Measurements from ENCODE around the gene ATP1A2. TPM values are rescaled to one million over a fixed set of nuclear protein-coding genes. Genes with fewer than 3 reads are reported as not detected.

The ATP1A2 gene
- total and polyA plus RNA-seq, 2 donors (not counting 3 experiments of a cell fraction or from before 2014, with no cell fraction given): not detected

DNA sequence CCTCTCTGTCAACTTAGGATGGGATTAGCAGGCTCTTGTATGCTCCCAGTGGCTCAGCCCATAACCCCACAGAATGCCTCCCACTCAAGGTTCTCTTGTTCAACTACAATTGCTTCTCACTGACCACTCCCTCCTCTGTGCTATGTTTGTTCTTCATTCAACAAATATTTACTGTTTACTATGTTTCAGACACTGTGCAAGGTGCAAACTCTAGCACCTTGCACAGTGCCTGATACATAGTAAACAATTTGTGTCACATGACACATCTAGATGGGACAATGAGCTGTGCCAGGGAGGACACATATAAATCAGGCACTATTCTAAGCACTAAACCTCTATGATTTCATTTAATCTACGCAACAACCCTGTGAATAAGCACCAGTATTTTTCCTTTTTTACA is 15.4 kb downstream of the ATP1A2 start:
- no peak overlapping the region for H3K4me2 ChIP-seq (ENCODE audit: insufficient read depth, low read length)
- H3K9ac ChIP-seq (replicated peaks; ENCODE audit: extremely low read depth, insufficient read depth, low read length): no peak overlapping the region
- H3K4me1 ChIP-seq (ENCODE audit: control insufficient read depth, extremely low read depth, insufficient read depth, low read length): no peaks in the 10 kb centered on the region
- no peaks in the 10 kb centered on the region for H3K36me3 ChIP-seq (ENCODE audit: control insufficient read depth in 2 of 2, extremely low read depth in 1 of 2, insufficient read depth in 2 of 2, low read length in 2 of 2)
- FAIRE-seq (no peak), DNase-seq (ENCODE audit: low read depth, low spot score) (no peak)
- no peak overlapping the region for H3K4me3 ChIP-seq (replicated peaks in 1 of 3; ENCODE audit: insufficient read depth in 1 of 3, low read depth in 1 of 3, low read length in 3 of 3)
- H3K27ac ChIP-seq (ENCODE audit: insufficient read depth, low read depth, low read length): no peak overlapping the region
- intact Hi-C loops (cut with micrococcal nuclease) (no loop called here), dilution Hi-C loops (cut with MboI; ENCODE audit: extremely low pct_ligation_motif_present, low sequenced_read_pairs) (no loop called here)
- no TSS peak for BruUV-seq (replicated peaks)
- no peaks in the 10 kb centered on the region for H3K27me3 ChIP-seq (ENCODE audit: control insufficient read depth in 2 of 2, insufficient read depth in 2 of 2, low read length in 2 of 2)
- no peaks in the 10 kb centered on the region for H3K9me3 ChIP-seq (replicated peaks; ENCODE audit: control insufficient read depth, insufficient read depth, low read length)
- no peaks in the 10 kb centered on the region for H4K20me1 ChIP-seq (replicated peaks; ENCODE audit: control insufficient read depth, extremely low read depth, insufficient read depth, low read length)
- H3K9me1 ChIP-seq (replicated peaks; ENCODE audit: control insufficient read depth, extremely low read depth, insufficient read depth, low read length): no peaks in the 10 kb centered on the region
- H2AFZ ChIP-seq (ENCODE audit: low read depth, low read length): no peak overlapping the region
- POLR2A ChIA-PET: no interaction called here
- CTCF ChIA-PET: interaction anchor here (1.0 to 1.1 kb wide), 2 partner anchors 22 to 121 kb away, joined by 3 to 5 read pairs; no protein-coding TSS in a partner anchor
- no peaks in the 10 kb centered on the region for H3K79me2 ChIP-seq (ENCODE audit: control insufficient read depth, insufficient read depth, low read length)
- TF ChIP-seq FOS (IDR thresholded peaks at IDR 0.05; ENCODE audit: borderline replicate concordance, insufficient read depth, low read length): no peak
- no peak for TF ChIP-seq GATA2 (IDR thresholded peaks at IDR 0.05; ENCODE audit: insufficient read depth, insufficient read length, low read depth, low read length)
- TF ChIP-seq, protein P1, sequence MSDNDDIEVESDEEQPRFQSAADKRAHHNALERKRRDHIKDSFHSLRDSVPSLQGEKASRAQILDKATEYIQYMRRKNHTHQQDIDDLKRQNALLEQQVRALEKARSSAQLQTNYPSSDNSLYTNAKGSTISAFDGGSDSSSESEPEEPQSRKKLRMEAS (IDR thresholded peaks at IDR 0.05; ENCODE audit: insufficient read depth, insufficient read length): no peak
- TF ChIP-seq POLR2A (IDR thresholded peaks at IDR 0.05; ENCODE audit: low read depth, low read length): no peak
- TF ChIP-seq, protein P2, sequence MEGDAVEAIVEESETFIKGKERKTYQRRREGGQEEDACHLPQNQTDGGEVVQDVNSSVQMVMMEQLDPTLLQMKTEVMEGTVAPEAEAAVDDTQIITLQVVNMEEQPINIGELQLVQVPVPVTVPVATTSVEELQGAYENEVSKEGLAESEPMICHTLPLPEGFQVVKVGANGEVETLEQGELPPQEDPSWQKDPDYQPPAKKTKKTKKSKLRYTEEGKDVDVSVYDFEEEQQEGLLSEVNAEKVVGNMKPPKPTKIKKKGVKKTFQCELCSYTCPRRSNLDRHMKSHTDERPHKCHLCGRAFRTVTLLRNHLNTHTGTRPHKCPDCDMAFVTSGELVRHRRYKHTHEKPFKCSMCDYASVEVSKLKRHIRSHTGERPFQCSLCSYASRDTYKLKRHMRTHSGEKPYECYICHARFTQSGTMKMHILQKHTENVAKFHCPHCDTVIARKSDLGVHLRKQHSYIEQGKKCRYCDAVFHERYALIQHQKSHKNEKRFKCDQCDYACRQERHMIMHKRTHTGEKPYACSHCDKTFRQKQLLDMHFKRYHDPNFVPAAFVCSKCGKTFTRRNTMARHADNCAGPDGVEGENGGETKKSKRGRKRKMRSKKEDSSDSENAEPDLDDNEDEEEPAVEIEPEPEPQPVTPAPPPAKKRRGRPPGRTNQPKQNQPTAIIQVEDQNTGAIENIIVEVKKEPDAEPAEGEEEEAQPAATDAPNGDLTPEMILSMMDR (IDR thresholded peaks at IDR 0.05; ENCODE audit: extremely low read depth in 1 of 2, insufficient read depth in 1 of 2, low read depth in 1 of 2, low read length in 2 of 2): no peak
- TF ChIP-seq POLR2AphosphoS5 (IDR thresholded peaks at IDR 0.05; ENCODE audit: insufficient read depth, low read depth, low read length): no peak
- no peak for TF ChIP-seq EZH2 (IDR thresholded peaks at IDR 0.05; ENCODE audit: borderline replicate concordance, low read depth, low read length, severe bottlenecking)
- no peak for TF ChIP-seq MYC (IDR thresholded peaks at IDR 0.05; ENCODE audit: low read depth, low read length)
- TF ChIP-seq JUN (IDR thresholded peaks at IDR 0.05; ENCODE audit: borderline replicate concordance, insufficient read depth, insufficient read length, low read depth): no peak

Data from endothelial cell of umbilical vein (primary cell).